PC-3 (cell line): Measurements from ENCODE around the gene EFNA5. TPM values are rescaled to one million over a fixed set of nuclear protein-coding genes. Genes with fewer than 3 reads are reported as not detected.

Source experiments
- ATAC-seq: fragments of 200-7000 bp; cut with Tn5 transposase; 2 replicates; pipeline ENCODE4 v1.9.1; 2020; ENCODE audit warnings: mild to moderate bottlenecking, moderate library complexity
- BruUV-seq: library from RNA; stranded (reverse); fragments of 400-500 nt; replicated peaks from 2 replicates; lab custom pipeline; 2021; lab: Mats Ljungman, UMichigan
- CTCF ChIA-PET: fragments of 300-600 bp; sonication (Branson Sonifier 250); formaldehyde crosslinking; loops from one replicate; lab custom pipeline; 2022; ENCODE audit warnings: antibody characterized with exemption; lab: Charles Lee
- POLR2A ChIA-PET: fragments of 300-600 bp; sonication (Branson Sonifier 250); formaldehyde crosslinking; loops from one replicate; lab custom pipeline; 2022; ENCODE audit warnings: antibody characterized with exemption; ENCODE audit not compliant: unreplicated experiment; lab: Charles Lee
- DNase-seq: peaks from one replicate; pipeline ENCODE4 v3.0.0-alpha.2; 2015
- H2AFZ ChIP-seq: fragments of 300-600 bp; sonication (generic); 2 replicates; pipeline ENCODE4 v1.6.0; 2016; ENCODE audit warnings: antibody characterized with exemption, low read length
- H3F3A ChIP-seq: fragments of 300-600 bp; sonication (generic); one replicate; pipeline ENCODE4 v1.6.0; 2017; ENCODE audit warnings: antibody characterized with exemption, low read length, control low read depth, mild to moderate bottlenecking; ENCODE audit not compliant: unreplicated experiment
- H3K27ac ChIP-seq: fragments of 300-600 bp; sonication (generic); 2 replicates; pipeline ENCODE4 v1.5.1; 2016; ENCODE audit warnings: mild to moderate bottlenecking, low read length
- H3K27me3 ChIP-seq: fragments of 300-600 bp; sonication (generic); 2 replicates; pipeline ENCODE4 v1.6.1; 2016; ENCODE audit warnings: low read length, mixed read lengths
- H3K36me3 ChIP-seq: fragments of 300-600 bp; sonication (generic); 2 replicates; pipeline ENCODE4 v1.6.1; 2016; ENCODE audit warnings: low read depth, mixed run types, low read length, mixed read lengths
- H3K4me1 ChIP-seq: fragments of 300-600 bp; sonication (generic); 2 replicates; pipeline ENCODE4 v1.5.1; 2016; ENCODE audit warnings: low read length; ENCODE audit not compliant: insufficient read depth
- H3K4me2 ChIP-seq: fragments of 300-600 bp; sonication (generic); 2 replicates; pipeline ENCODE4 v1.6.0; 2016; ENCODE audit warnings: low read length
- H3K4me3 ChIP-seq: fragments of 300-600 bp; sonication (generic); 2 replicates; pipeline ENCODE4 v1.5.1; 2016; ENCODE audit warnings: mild to moderate bottlenecking, low read length, mixed read lengths
- H3K79me2 ChIP-seq: fragments of 300-600 bp; sonication (generic); 2 replicates; pipeline ENCODE4 v1.6.1; 2017; ENCODE audit warnings: low read length, mixed read lengths
- H3K9ac ChIP-seq: fragments of 300-600 bp; sonication (generic); 2 replicates; pipeline ENCODE4 v1.6.0; 2016; ENCODE audit warnings: mild to moderate bottlenecking, low read length
- H3K9me2 ChIP-seq: fragments of 300-600 bp; sonication (generic); replicated peaks from 2 replicates; pipeline ENCODE4 v1.6.1; 2016; ENCODE audit warnings: mixed run types, low read length, mixed read lengths
- H3K9me3 ChIP-seq: fragments of 300-600 bp; sonication (generic); 2 replicates; pipeline ENCODE4 v1.6.1; 2016; ENCODE audit warnings: low read length, mixed read lengths
- H4K20me1 ChIP-seq: fragments of 300-600 bp; sonication (generic); 2 replicates; pipeline ENCODE4 v1.6.1; 2016; ENCODE audit warnings: low read length, mixed read lengths
- EZH2 ChIP-seq: fragments of 300-600 bp; sonication (generic); IDR thresholded peaks from one replicate; pipeline ENCODE4 v1.6.1; 2017; ENCODE audit warnings: antibody characterized with exemption, mild to moderate bottlenecking, low read length; ENCODE audit not compliant: unreplicated experiment
- EZH2phosphoT487 ChIP-seq: fragments of 300-600 bp; sonication (generic); IDR thresholded peaks from 2 replicates; pipeline ENCODE4 v1.6.1; 2018; ENCODE audit warnings: mild to moderate bottlenecking, antibody characterized with exemption, low read length, borderline replicate concordance
- intact Hi-C: fragments of 100-400 bp; cut with micrococcal nuclease; formaldehyde crosslinking; loops from 2 replicates; pipeline ENCODE4 v1.9.0; 2023
- total RNA-seq: library from RNA; depleted of rRNA; stranded (reverse); fragments of >200 nt; gene quantifications from 2 replicates; pipeline ENCODE4 v1.2.3, GENCODE V29; 2014
- TF ChIP-seq, protein P1 (sequence below): fragments of 300-600 bp; sonication (generic); conservative IDR thresholded peaks from 2 replicates; pipeline ENCODE4 v1.5.1; 2017; ENCODE audit warnings: antibody characterized with exemption, low read depth, mild to moderate bottlenecking, low read length

EFNA5 gene
- total RNA-seq, 1 experiment from 2014 or later = 5.4 TPM

DNA sequence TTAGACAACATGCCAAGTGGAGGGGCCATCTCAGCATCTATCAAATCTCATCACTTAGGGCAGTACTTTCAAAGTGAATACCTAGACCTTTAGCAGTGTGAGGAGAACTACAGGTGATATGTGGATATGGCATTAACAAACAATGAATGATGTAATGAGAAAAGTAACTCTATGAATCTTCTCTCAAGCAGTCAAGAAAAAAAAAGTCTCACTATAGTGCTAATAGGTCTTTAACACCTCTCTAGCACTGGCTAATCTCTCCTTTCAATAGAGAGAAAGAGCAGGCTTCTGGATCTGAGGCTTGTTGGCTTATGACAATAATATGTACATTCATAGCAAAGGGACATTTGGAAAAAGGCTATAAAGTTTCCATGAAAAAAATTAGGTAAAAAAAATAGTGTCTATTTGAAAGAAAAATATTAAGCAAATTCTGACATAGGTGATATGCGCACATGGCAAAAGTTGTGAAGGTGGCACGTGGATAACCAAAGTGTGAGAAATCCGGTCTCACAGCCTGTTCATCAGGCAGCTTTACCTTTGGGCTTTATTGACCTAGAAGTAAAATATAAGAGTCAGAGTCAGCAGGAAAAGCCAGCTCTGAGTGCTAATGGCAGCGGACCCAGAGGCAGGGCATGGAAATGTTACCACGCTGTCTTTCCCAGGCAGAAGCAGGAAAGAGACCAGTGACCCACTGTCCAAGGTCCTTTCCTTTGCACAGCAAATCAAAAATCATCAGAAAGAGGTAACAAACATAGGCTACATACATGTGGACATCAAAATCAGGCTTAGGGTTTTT lies 203.4 kb downstream of the EFNA5 start:
- Histone ChIP-seq H3F3A (no peaks in the 10 kb centered on the region), H3K9ac (peak overlapping the region; percentile 62; the same call in 1 of the 2 replicates), H3K9me2 (no peaks in the 10 kb centered on the region), H3K4me2 (no peak overlapping the region), H4K20me1 (no peaks in the 10 kb centered on the region), H3K4me3 (no peak overlapping the region), H3K4me1 (peaks cover 66% of the 10 kb centered on the region), H3K9me3 (no peaks in the 10 kb centered on the region), H3K79me2 (peaks cover 47% of the 10 kb centered on the region), H3K36me3 (no peaks in the 10 kb centered on the region), H2AFZ (no peak overlapping the region), H3K27me3 (no peaks in the 10 kb centered on the region), H3K27ac (peak overlapping the region; percentile 93)
- no TSS peak for BruUV-seq
- ATAC-seq (no peak), DNase-seq (no peak)
- ChIA-PET CTCF (no interaction called here), POLR2A (interaction anchor here (0.8 kb wide), 1 partner anchor 233 kb away, joined by 3 read pairs; no protein-coding TSS in a partner anchor)
- TF ChIP-seq EZH2 (no peak), EZH2phosphoT487 (no peak)
- TF ChIP-seq, protein P1, sequence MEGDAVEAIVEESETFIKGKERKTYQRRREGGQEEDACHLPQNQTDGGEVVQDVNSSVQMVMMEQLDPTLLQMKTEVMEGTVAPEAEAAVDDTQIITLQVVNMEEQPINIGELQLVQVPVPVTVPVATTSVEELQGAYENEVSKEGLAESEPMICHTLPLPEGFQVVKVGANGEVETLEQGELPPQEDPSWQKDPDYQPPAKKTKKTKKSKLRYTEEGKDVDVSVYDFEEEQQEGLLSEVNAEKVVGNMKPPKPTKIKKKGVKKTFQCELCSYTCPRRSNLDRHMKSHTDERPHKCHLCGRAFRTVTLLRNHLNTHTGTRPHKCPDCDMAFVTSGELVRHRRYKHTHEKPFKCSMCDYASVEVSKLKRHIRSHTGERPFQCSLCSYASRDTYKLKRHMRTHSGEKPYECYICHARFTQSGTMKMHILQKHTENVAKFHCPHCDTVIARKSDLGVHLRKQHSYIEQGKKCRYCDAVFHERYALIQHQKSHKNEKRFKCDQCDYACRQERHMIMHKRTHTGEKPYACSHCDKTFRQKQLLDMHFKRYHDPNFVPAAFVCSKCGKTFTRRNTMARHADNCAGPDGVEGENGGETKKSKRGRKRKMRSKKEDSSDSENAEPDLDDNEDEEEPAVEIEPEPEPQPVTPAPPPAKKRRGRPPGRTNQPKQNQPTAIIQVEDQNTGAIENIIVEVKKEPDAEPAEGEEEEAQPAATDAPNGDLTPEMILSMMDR = no peak
- intact Hi-C loops = loop anchor here (5.0 kb wide), 1 partner anchor 90 kb away; no protein-coding TSS in a partner anchor

DNA sequence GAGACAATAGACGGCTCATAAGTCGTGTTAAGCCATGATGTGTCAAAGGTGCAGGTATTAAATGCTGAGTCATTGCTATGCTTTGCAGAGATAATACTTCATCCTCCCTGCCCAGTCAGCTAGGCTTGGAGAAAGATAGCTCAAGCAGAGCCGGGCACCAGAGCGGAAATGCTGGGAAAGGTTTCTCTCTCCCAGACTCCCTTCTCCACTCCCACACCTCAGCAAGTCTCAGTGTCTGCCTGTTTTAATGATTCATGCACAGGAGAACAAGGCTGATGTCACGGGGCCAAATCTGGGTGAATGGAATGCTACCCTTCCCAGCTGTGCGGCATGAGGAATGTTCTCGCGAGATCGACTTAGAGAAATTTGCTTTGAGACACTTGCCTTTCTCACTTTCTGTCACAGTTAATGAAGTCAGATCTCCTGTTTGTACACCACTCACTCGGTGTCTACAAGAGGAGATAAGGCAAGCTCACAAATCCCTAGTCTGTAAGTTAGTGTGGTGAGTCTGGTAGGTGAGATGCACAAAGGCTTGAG lies 204.4 kb downstream of the EFNA5 start:
- BruUV-seq = no TSS peak
- CTCF ChIA-PET = no interaction called here
- peaks cover 43% of the 10 kb centered on the region for H3K79me2 ChIP-seq
- no peak overlapping the region for H3K4me3 ChIP-seq
- H2AFZ ChIP-seq = no peak overlapping the region
- H3K4me1 ChIP-seq = peaks cover 58% of the 10 kb centered on the region
- H3K9ac ChIP-seq = peak overlapping the region; percentile 62
- intact Hi-C loops = loop anchor here (5.0 kb wide), 1 partner anchor 91 kb away; no protein-coding TSS in a partner anchor
- peak overlapping the region; percentile 64 for H3K4me2 ChIP-seq
- peak overlapping the region; percentile 93 for H3K27ac ChIP-seq
- H3K9me3 ChIP-seq = no peaks in the 10 kb centered on the region
- no peaks in the 10 kb centered on the region for H3K9me2 ChIP-seq
- no peaks in the 10 kb centered on the region for H3K27me3 ChIP-seq
- peak; percentile 48 for ATAC-seq
- POLR2A ChIA-PET = interaction anchor here (0.8 kb wide), 1 partner anchor 232 kb away, joined by 3 read pairs; no protein-coding TSS in a partner anchor
- no peaks in the 10 kb centered on the region for H3F3A ChIP-seq
- no peaks in the 10 kb centered on the region for H4K20me1 ChIP-seq
- TF ChIP-seq EZH2phosphoT487 = no peak
- TF ChIP-seq EZH2 = no peak
- TF ChIP-seq, protein P1 = no peak
- no peaks in the 10 kb centered on the region for H3K36me3 ChIP-seq
- DNase-seq = peak; percentile 85

DNA sequence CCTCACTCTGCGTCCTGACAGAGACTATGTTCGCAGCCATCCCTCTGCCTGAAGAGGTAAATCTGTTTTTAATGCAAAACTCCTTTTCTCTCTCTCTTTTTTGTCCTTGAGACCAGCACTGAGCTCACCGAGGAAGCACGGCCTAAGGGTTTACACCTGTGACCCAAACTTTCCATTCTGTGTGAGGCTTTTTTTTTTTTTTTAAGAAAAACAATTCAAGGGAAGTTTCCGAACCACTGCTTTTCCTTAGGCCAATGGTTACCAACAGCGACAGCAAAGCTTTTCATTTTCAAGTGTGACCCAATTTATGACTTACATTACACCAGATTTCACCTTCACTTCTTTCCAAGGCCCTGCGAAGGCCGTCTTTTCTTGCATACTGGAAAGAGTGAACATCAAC lies 205.9 kb downstream of the EFNA5 start:
- DNase-seq (no peak), ATAC-seq (no peak)
- Histone ChIP-seq H3K4me1 (peaks cover 46% of the 10 kb centered on the region), H3K9me3 (no peaks in the 10 kb centered on the region), H3K9me2 (no peaks in the 10 kb centered on the region), H3K4me2 (no peak overlapping the region), H3K4me3 (no peak overlapping the region), H4K20me1 (no peaks in the 10 kb centered on the region), H3K27me3 (no peaks in the 10 kb centered on the region), H2AFZ (no peak overlapping the region), H3F3A (no peaks in the 10 kb centered on the region), H3K27ac (no peak overlapping the region), H3K36me3 (no peaks in the 10 kb centered on the region), H3K79me2 (peaks cover 39% of the 10 kb centered on the region), H3K9ac (no peak overlapping the region)
- no TSS peak for BruUV-seq
- intact Hi-C loops = loop anchor here (5.0 kb wide), 1 partner anchor 92 kb away; no protein-coding TSS in a partner anchor
- TF ChIP-seq EZH2 (no peak), EZH2phosphoT487 (no peak)
- TF ChIP-seq, protein P1 = no peak
- ChIA-PET POLR2A (no interaction called here), CTCF (no interaction called here)
